Heart right ventricle (tissue), 16 donors: Measurements from ENCODE around the gene MAD1L1. TPM values are rescaled to one million over a fixed set of nuclear protein-coding genes. Genes with fewer than 3 reads are reported as not detected.

Experiments used
- ATAC-seq, 8 donors: fragments of 200-7000 bp; cut with Tn5 transposase; one replicate each; pipeline ENCODE4 v1.9.1; 2020; ENCODE audit warnings: mild to moderate bottlenecking in 8 of 8, moderate library complexity in 8 of 8, moderate number of reproducible peaks in 1 of 8
- DNase-seq, 2 donors: peaks; one replicate each; pipeline ENCODE4 v3.0.0-alpha.2; 2020
- H3K27ac ChIP-seq, 10 donors: fragments of 200-600 bp; sonication (generic) in 2 of 10; one replicate each; pipeline versions ENCODE4 v1.5.0 to v1.8.0; 2020 to 2022; ENCODE audit warnings: mild to moderate bottlenecking in 3 of 10
- H3K27me3 ChIP-seq, 7 donors: fragments of 200-600 bp; one replicate each; pipeline ENCODE4 v1.8.0; 2021 to 2022; ENCODE audit warnings: mild to moderate bottlenecking in 2 of 7
- H3K36me3 ChIP-seq, 9 donors: fragments of 200-600 bp; sonication (generic) in 1 of 9; one replicate each; pipeline versions ENCODE4 v1.5.0 to v1.8.0; 2020 to 2022; ENCODE audit warnings: mild to moderate bottlenecking in 2 of 9
- H3K4me1 ChIP-seq, 9 donors: fragments of 200-600 bp; sonication (generic) in 1 of 9; one replicate each; pipeline versions ENCODE4 v1.5.0 to v1.8.0; 2020 to 2022; ENCODE audit warnings: mild to moderate bottlenecking in 4 of 9
- H3K4me3 ChIP-seq, 10 donors: fragments of 200-600 bp; sonication (generic) in 2 of 10; one replicate each; pipeline versions ENCODE4 v1.5.0 to v1.8.0; 2020 to 2022; ENCODE audit warnings: mild to moderate bottlenecking in 7 of 10, moderate library complexity in 2 of 10
- H3K9me3 ChIP-seq, 11 donors: fragments of 200-600 bp in 10 of 11; sonication (generic) in 2 of 11; one replicate each; pipeline versions ENCODE4 v1.5.0 to v1.8.0; 2013 to 2022; ENCODE audit warnings: mild to moderate bottlenecking in 2 of 11, control low read depth in 1 of 11, moderate library complexity in 1 of 11
- WGBS, 2 donors: extraction: QIAGEN DNeasy Blood & Tissue Kit; methylation state at CpG; one replicate each; pipeline ENCODE4 v1.1.7; 2013; ENCODE audit warnings: inconsistent platforms in 1 of 2; 5-methylcytosine and 5-hydroxymethylcytosine counted together
- intact Hi-C, 10 donors: fragments of 100-400 bp; cut with DNase I; formaldehyde crosslinking; loops; one replicate each; pipeline versions ENCODE4 v1.11.1 to v1.14.2; 2022
- polyA plus RNA-seq, 2 donors: library from polyadenylated mRNA; stranded (reverse); fragments of 200-250 nt; gene quantifications; one replicate each; pipeline ENCODE4 v1.2.3, GENCODE V29; 2013
- total RNA-seq, 10 donors: library from RNA; stranded (reverse); fragmentation: NEBNext Ultra II Directional in 3 of 10; extraction: Animal tissue kit (Norgen Biotek cat#: 25700) in 3 of 10; gene quantifications; one replicate each; pipeline versions ENCODE4 v1.2.1 to v1.2.4, GENCODE V29; 2021 to 2023
- TF ChIP-seq, protein P1 (sequence below), 9 donors: fragments of 200-600 bp; sonication (generic) in 2 of 9; IDR thresholded peaks; one replicate each; pipeline versions ENCODE4 v1.5.0 to v1.8.0; 2021 to 2022; ENCODE audit warnings: antibody characterized with exemption in 9 of 9, mild to moderate bottlenecking in 5 of 9, moderate library complexity in 1 of 9
- donor health status: Arrhythmogenic right ventricular cardiomyopathy.
- donor health status: ischemic (EF 13 %, LVEDD 7.1; RV severe dilation, severe dysfunction).
- donor health status: healthy with polysubstance abuse.
- donor health status: DM: no; HTN: yes; CAD: no.
- donor health status: DM: no; HTN: no; CAD: no.
- donor health status: ischemic (EF 25% LVEDD 6.9; RV normal size, moderate dysfunction).
- donor health status: ischemic (EF 25% LVEDD 5.7; RV mildly dilated, moderate dysfunction).
- donor health status: healthy.
- donor health status: DM: yes; HTN: yes; CAD: no.
- donor health status: Ischemic cardiomyopathy.
- donor health status: ischemic (EF 35%, LVEDD 5.7; RV mildly dilated, moderate dysfunction).
- donor health status: nonischemic (EF 11% LVEDD 7.7; RV severe dilation, severe dysfunction).
- donor health status: DM: yes; HTN: yes; CAD: no.
- donor health status: PGD.
- donor health status: ischemic (EF 29% LVEDD 5.4; RV normal size, mild dysfunction).
- donor health status: nonischemic (EF 23%, LVEDD 6.1; RV moderate dilation, normal function).

The MAD1L1 gene
- total and polyA plus RNA-seq, 12 donors = 13.8 to 46.8 (median 20.2) TPM

DNA sequence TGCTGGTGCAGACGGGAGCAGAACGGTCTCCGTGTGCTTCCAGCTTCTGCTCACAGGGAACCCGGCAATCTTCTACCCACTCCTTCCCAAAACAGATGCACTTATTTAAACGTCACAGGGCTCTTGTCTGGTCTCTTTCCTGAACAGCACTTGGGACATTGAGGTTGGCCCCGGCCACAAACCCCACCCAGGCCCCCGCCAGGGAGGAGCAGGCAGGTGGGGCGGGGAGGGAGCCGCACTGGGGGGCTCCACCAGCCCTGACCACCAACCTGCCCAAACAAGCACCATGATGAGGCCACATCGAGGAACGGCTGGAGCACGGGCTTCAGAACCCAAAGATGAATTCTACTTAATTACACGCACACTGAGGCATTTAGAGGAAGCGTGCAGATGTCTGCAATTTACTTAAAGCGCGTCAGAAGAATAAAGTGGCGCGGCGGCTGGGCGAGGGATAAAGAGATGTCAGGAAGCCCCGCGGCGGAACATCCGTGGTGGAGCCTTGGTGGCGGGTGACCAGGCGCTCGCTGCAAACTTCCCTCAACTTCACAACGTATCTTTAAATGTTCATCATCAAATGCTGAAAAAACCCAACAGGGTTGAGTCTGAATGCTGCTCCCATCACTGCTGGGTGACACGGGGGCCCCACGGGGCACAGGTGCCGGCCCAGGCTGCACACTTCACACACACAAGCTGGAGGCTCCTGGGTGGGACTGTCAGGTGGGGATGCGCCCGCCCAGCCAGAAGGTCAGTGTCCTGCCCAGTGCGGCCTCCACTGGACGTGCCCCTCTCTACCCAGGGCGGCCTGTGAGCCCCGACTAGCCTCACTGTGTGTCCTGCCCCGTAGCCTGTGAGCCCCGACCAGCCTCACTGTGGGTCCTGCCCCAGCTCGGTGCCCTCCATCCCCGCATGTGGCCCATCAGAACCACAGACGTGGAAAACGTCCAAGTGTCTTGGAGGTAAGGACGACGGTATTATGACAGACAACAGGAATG lies 279.2 kb downstream of the MAD1L1 start:
- peaks cover 0 to 15% (median 11%) of the 10 kb centered on the region in 9 donors for H3K4me1 ChIP-seq
- TF ChIP-seq, protein P1, sequence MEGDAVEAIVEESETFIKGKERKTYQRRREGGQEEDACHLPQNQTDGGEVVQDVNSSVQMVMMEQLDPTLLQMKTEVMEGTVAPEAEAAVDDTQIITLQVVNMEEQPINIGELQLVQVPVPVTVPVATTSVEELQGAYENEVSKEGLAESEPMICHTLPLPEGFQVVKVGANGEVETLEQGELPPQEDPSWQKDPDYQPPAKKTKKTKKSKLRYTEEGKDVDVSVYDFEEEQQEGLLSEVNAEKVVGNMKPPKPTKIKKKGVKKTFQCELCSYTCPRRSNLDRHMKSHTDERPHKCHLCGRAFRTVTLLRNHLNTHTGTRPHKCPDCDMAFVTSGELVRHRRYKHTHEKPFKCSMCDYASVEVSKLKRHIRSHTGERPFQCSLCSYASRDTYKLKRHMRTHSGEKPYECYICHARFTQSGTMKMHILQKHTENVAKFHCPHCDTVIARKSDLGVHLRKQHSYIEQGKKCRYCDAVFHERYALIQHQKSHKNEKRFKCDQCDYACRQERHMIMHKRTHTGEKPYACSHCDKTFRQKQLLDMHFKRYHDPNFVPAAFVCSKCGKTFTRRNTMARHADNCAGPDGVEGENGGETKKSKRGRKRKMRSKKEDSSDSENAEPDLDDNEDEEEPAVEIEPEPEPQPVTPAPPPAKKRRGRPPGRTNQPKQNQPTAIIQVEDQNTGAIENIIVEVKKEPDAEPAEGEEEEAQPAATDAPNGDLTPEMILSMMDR (IDR thresholded peaks at IDR 0.05) = no peak
- ATAC-seq = no peak
- DNase-seq = peak in 1 of 2 donors; percentile 10
- no peak overlapping the region for H3K27ac ChIP-seq
- H3K4me3 ChIP-seq = no peak overlapping the region
- peaks cover 0 to 17% (median 0%) of the 10 kb centered on the region in 9 donors for H3K36me3 ChIP-seq
- H3K9me3 ChIP-seq = no peaks in the 10 kb centered on the region
- H3K27me3 ChIP-seq = no peaks in the 10 kb centered on the region
- 94 to 96% methylated on average over 45 of the region's 45 CpGs for WGBS, 2 donors
- intact Hi-C loops = no loop called here

DNA sequence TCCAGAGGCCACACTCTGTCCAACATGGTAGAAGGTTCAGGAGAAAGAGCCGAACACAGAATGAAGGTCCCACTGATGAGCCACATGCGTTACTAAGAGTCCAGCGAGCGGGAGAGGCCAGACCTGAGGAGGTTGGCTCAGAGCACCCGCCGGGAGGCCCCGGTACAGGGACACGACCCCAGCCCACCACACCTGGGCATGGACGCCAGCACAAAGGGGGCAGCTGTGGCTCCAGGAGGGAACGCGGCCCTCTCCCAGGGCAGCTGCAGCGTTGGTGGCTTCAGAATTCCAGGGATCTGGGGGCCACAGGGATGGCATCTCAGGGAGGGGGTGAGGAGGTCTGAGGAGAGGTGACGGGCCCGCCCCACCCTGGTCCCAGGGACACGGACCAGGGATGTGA lies 280.0 kb downstream of the MAD1L1 start:
- intact Hi-C loops = no loop called here
- H3K27me3 ChIP-seq = no peaks in the 10 kb centered on the region
- peaks cover 0 to 15% (median 11%) of the 10 kb centered on the region in 9 donors for H3K4me1 ChIP-seq
- ATAC-seq (no peak), DNase-seq (peak in 1 of 2 donors; percentile 6)
- no peak overlapping the region for H3K4me3 ChIP-seq
- H3K9me3 ChIP-seq = no peaks in the 10 kb centered on the region
- H3K36me3 ChIP-seq = peaks cover 0 to 13% (median 0%) of the 10 kb centered on the region in 9 donors
- 94 to 99% methylated on average over 15 of the region's 15 CpGs for WGBS, 2 donors
- TF ChIP-seq, protein P1 (IDR thresholded peaks at IDR 0.05) = no peak
- H3K27ac ChIP-seq = no peak overlapping the region

DNA sequence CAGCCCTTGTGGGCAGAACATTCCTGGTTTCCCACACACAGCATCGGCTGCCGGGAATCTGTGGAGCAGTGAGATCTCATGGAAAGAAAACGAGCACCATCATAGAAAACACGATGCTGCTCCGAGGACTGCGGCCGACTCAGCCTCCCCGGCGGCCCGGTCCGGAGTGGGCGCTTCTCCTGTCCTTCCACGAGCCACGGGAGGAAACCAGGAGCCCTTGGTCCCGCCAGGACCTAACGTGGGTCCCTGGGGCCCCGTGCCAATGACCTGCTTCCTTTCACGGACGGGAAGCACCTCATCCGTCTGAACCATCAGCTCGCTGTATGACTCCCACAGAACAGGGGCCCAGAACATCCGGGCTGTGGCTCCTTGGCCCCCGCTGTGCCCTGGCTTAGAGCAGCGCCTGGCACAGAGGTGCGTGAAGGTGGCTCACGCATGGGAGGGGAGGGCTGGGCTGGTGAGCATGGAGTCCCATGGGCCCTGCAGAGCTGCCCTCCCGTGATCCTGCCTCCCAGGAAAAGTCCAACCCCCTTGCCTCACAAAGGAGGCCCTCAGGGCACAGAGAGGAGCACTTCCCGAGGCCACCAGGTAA lies 280.5 kb downstream of the MAD1L1 start:
- H3K27ac ChIP-seq = no peak overlapping the region
- peaks cover 0 to 15% (median 11%) of the 10 kb centered on the region in 9 donors for H3K4me1 ChIP-seq
- no peaks in the 10 kb centered on the region for H3K9me3 ChIP-seq
- H3K27me3 ChIP-seq = no peaks in the 10 kb centered on the region
- DNase-seq = peak in 1 of 2 donors; percentile 6
- intact Hi-C loops = no loop called here
- ATAC-seq = no peak
- TF ChIP-seq, protein P1 (IDR thresholded peaks at IDR 0.05) = no peak
- H3K4me3 ChIP-seq = no peak overlapping the region
- 95 to 98% methylated on average over 28 of the region's 28 CpGs for WGBS, 2 donors
- peaks cover 0 to 9% (median 0%) of the 10 kb centered on the region in 9 donors for H3K36me3 ChIP-seq

DNA sequence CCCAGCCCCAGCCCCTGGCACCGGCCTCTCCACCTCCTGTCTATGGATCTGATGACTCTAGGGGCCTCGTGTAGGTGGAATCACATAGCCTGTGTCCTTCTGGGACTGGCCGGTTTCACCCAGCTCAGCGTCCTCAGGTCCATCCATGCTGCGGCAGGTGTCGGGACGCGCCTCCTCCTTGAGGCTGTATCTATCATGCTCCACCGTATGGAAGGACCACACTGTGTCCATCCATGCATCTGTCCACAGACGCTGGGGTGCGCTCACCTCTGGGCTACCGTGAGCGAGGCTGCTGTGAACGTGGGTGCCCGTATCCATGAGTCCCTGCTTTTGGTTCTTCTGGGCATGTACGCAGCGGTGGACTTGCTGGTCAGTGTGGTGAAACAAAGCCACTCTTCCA lies 281.1 kb downstream of the MAD1L1 start:
- WGBS, 2 donors = 90% methylated on average over 17 of the region's 17 CpGs
- Histone ChIP-seq H3K4me1 (peaks cover 0 to 15% (median 11%) of the 10 kb centered on the region in 9 donors), H3K27ac (peak overlapping the region in 1 of 10 donors; percentile 62), H3K4me3 (no peak overlapping the region), H3K9me3 (no peaks in the 10 kb centered on the region), H3K27me3 (no peaks in the 10 kb centered on the region), H3K36me3 (peaks cover 0 to 4% (median 0%) of the 10 kb centered on the region in 9 donors)
- ATAC-seq = no peak
- TF ChIP-seq, protein P1 (IDR thresholded peaks at IDR 0.05) = no peak
- intact Hi-C loops = no loop called here
- no peak for DNase-seq
